Retinal pigment epithelial cell (primary cell): ENCODE results near the gene CAPZA1.
A peak's percentile ranks its signal among the peaks of the same experiment; 100 is the strongest.
"Not testable (repeated sequence)": the region's sequence is repeated elsewhere in the genome, so short reads cannot be mapped to it uniquely, and the experiment has no call there.

Experiments used
- DNase-seq: peaks from one replicate; pipeline ENCODE4 v3.0.0-alpha.2; 2010; ENCODE audit warnings: low read depth
- H3K4me3 ChIP-seq: 2 replicates; pipeline ENCODE4 v1.5.1; 2011; ENCODE audit warnings: mild to moderate bottlenecking, low read length, control low read depth, moderate library complexity
- TF ChIP-seq, protein P1 (sequence below): conservative IDR thresholded peaks from 2 replicates; pipeline ENCODE4 v1.5.1; 2011; ENCODE audit warnings: low read depth, low read length, control low read depth, inconsistent platforms

The CAPZA1 gene

DNA sequence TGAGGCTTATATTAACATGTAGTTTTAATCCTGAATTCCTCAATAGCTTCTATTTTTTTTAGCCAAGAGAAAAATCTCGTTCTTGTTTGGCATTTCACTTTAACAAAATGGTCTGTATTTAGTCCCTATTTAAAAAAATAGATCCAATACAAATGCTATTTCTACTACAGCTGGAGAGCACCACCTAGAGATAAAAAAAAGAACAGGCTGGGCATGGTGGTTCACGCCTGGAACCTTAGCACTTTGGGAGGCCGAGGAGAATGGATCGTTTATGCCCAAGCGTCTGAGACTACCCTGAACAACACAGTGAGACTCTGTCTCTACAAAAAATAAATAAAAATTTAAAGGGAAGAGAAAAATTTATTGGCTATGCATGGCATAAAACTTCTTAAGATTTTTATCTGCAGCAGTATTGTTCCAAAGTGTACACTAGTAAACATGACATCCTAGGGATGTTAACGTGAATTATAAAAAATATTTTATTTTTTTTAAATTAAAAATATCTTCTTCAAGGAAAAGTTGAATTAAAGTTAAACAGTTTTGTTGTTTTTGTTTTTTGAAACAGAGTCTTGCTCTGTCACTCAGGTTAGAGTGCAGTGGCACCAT lies 5.1 kb upstream of the CAPZA1 start:
- DNase-seq = no peak
- TF ChIP-seq, protein P1, sequence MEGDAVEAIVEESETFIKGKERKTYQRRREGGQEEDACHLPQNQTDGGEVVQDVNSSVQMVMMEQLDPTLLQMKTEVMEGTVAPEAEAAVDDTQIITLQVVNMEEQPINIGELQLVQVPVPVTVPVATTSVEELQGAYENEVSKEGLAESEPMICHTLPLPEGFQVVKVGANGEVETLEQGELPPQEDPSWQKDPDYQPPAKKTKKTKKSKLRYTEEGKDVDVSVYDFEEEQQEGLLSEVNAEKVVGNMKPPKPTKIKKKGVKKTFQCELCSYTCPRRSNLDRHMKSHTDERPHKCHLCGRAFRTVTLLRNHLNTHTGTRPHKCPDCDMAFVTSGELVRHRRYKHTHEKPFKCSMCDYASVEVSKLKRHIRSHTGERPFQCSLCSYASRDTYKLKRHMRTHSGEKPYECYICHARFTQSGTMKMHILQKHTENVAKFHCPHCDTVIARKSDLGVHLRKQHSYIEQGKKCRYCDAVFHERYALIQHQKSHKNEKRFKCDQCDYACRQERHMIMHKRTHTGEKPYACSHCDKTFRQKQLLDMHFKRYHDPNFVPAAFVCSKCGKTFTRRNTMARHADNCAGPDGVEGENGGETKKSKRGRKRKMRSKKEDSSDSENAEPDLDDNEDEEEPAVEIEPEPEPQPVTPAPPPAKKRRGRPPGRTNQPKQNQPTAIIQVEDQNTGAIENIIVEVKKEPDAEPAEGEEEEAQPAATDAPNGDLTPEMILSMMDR = peak; percentile 68

DNA sequence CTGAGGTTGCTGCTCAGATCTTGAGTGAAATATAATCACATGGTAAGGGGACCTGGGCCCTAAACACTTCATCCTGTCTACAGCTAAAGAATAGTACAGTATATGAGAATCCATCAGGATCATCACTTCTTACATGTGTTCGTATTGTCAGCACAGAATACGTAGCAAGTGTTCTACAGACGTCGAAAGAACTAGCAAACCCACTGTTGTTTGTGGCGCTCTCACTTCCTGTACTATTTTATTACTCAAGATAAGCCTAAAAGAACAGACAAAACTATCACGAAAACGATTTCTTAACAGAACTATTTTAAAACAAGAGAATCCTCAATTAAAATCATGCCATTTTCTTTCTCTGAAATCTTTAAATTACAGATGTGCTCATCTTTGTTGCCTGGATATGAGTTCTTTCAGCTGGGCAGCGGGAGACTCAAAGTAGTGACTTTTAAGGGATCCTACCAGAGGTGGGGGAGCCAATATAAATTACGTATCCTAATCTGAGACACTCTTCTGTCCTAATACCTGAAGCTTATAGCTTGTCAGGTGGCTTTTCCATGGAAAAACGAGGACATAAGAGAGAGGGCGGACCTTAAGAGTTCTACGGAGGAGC lies 1.4 kb upstream of the CAPZA1 start:
- DNase-seq = no peak
- TF ChIP-seq, protein P1 = no peak
- H3K4me3 ChIP-seq = peak overlapping the region; percentile 99

More for the DNA sequence above, 5.1 kb upstream of the CAPZA1 start:
- no peak overlapping the region for H3K4me3 ChIP-seq

DNA sequence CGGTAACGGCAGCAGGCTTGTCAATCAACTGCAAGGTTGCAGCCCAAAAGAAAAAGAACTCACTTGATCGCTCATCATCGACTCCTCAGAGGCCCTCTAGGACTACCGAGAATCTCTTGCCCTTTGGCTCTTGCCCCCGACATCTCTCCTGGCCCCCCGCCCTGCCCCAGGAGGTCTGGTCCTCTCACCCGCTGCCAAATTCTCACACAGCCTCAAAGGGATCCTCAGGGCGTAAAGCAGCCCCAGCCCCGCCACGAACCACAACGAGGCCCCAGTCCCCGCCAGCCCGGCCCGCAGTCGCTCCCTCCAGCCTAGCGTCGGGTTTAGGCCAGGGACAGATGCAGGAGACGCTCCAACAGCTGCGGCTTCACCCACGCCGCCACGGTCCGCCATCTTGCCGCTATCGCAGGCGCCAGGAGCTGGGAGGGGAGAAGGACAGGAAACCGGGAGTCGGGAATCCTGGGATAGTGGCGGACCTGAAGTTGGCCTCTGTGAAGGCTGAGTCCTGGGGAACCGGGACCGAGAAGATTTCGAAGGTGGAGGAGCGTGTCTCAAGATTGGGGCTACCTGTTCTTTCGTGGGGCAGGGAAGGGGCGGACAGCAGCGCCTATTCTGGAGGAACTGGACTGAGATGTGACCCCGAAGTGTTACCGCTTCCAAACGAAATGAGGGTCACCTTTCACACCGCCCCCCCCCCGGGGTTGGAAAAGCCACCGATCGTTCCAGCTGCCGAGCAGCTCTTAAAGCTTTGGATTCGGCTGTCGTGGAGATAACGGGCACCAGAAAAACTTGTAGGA lies 713 bp upstream of the CAPZA1 start, which contains the start of gene ST7L:
Gene ST7L, minus strand, starts transcription at position 421 of the 797 bp plus-strand sequence. Its CDS starts 28 bp downstream, at position 393.
- peak within 1 kb of the TSS; percentile 99 for H3K4me3 ChIP-seq
- TF ChIP-seq, protein P1 = no peak
- no peak for DNase-seq

DNA sequence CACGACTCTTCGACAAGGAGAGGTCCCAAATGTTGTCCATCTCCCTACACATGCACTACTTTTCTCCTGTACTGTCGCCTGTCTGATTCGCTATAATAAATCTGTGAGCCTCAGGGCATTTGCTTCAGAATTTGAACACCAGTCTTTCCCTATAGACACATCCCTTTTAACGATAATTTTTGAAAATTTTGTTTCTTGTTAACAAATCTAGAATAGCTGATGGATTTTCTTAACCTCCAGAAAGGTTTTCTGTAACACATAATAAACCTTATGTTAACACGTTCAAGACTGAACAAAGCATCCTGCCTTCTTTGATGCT lies 704 bp downstream of the CAPZA1 start:
- no peak for DNase-seq
- peak overlapping the region; percentile 99 for H3K4me3 ChIP-seq
- TF ChIP-seq, protein P1 = no peak

DNA sequence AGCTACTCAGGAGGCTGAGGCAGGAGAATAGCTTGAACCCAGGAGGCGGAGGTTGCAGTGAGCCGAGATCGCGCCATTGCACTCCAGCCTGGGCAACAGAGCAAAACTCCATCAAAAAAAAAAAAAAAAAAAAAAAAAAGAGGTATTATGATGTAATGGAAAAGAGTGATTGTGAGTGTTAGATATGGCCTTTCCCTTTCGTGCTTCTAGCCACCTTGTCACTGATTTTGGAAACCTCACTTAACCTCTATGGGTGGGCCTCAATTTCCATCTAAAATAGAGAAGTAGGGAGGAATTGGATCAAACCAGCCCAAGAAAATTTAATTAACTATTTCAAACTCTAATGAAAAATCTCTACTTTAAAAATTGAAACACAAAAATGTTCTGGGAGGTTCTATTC lies 4.9 kb downstream of the CAPZA1 start:
- H3K4me3 ChIP-seq, DNase-seq: not testable (repeated sequence)

DNA sequence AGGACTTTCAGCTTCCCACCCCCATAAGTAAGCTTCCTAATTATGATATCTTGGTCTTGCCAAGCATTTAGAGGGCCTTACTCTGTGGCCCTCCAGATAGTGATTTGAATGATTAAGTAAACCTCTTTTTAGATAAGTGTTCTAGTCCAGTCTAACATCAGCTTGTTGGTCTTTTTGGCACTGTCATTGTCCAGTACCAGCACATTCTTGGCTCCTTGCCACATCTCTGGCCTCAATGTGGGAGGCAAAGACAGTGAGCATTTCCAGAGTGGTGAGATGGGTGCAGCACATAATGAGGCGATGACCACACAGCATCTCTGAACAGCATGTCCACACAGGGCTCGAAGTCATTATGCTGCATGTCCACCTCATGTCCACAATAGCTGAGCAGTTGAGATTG lies 6.1 kb downstream of the CAPZA1 start:
- no peak for DNase-seq
- TF ChIP-seq, protein P1 = no peak
- no peak overlapping the region for H3K4me3 ChIP-seq

DNA sequence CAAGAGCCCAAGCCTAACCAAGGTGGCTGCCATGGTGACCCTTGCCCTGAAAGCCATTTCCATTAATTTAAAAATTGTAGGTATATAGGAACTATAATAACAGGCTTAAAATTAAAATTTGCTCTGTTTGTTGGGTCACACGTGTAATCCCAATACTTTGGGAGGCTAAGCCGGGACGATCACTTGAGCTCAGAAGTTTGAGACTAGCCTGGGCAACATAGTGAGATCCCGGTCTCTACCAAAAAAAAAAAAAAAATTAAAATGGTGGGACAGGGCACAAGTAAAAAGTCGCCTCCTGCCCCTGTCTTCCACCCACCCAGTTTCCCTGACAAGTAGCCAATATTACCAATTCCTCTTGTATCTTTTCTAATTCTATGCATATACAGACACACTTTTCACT lies 6.6 kb downstream of the CAPZA1 start:
- DNase-seq = no peak
- H3K4me3 ChIP-seq = no peak overlapping the region
- TF ChIP-seq, protein P1 = no peak
